Measurements from ENCODE around the gene PCP2. TPM values are rescaled to one million over a fixed set of nuclear protein-coding genes. Genes with fewer than 3 reads are reported as not detected.

Gene PCP2
- total and polyA plus RNA-seq, 2 of the 8 experiments (the other 6 are each of a cell fraction or from before 2014, with no cell fraction given) = not detected

- TF ChIP-seq CHD7 (IDR thresholded peaks at IDR 0.05; ENCODE audit: insufficient replicate concordance, low read length) (no peak), BACH1 (IDR thresholded peaks at IDR 0.05; ENCODE audit: low read length) (no peak), GABPA (IDR thresholded peaks at IDR 0.05; ENCODE audit: borderline replicate concordance, insufficient read depth, low read length) (no peak), CEBPB (IDR thresholded peaks at IDR 0.05; ENCODE audit: low read depth, low read length) (no peak), FOSL1 (IDR thresholded peaks at IDR 0.05; ENCODE audit: insufficient read depth, low read depth, low read length) (no peak)
Measured at GRCh38 chr19:7602935-7603497, 30.5 kb downstream of the PCP2 start (continued).
